GM12873 (cell line): Measurements from ENCODE around the gene ARMH1.

ENCODE experiments used
- CTCF ChIP-seq: IDR thresholded peaks from 2 replicates; pipeline ENCODE4 v1.5.1; 2012; ENCODE audit warnings: low read depth, mild to moderate bottlenecking, moderate library complexity, low read length, control low read depth; ENCODE audit not compliant: insufficient read depth; ENCODE audit errors: missing control alignments

The ARMH1 gene

GRCh38 chr1:44757420-44757819, 82.9 kb downstream of the ARMH1 start:
- TF ChIP-seq CTCF, result no peak

GRCh38 chr1:44759077-44759476, 84.6 kb downstream of the ARMH1 start:
- no peak for TF ChIP-seq CTCF

GRCh38 chr1:44760876-44761275, 86.4 kb downstream of the ARMH1 start:
- no peak for TF ChIP-seq CTCF
